Uterus (tissue), 2 donors: ENCODE data around the gene LMNB1.

Source experiments
- POLR2A ChIP-seq, 2 donors: fragments of 450-650 bp; IDR thresholded peaks; one replicate each; pipeline ENCODE4 v1.6.1; 2016; ENCODE audit warnings: antibody characterized with exemption in 2 of 2, mild to moderate bottlenecking in 1 of 2, moderate library complexity in 1 of 2
- TF ChIP-seq, protein P1 (sequence below), 4 experiments: fragments of 200-600 bp in 2 of 4; fragments of 450-650 bp in 2 of 4; sonication (generic) in 2 of 4; IDR thresholded peaks; one replicate each; pipeline ENCODE4 v1.5.1; 2016 to 2019; ENCODE audit warnings: antibody characterized with exemption in 4 of 4, mild to moderate bottlenecking in 2 of 4, moderate library complexity in 1 of 4

DNA sequence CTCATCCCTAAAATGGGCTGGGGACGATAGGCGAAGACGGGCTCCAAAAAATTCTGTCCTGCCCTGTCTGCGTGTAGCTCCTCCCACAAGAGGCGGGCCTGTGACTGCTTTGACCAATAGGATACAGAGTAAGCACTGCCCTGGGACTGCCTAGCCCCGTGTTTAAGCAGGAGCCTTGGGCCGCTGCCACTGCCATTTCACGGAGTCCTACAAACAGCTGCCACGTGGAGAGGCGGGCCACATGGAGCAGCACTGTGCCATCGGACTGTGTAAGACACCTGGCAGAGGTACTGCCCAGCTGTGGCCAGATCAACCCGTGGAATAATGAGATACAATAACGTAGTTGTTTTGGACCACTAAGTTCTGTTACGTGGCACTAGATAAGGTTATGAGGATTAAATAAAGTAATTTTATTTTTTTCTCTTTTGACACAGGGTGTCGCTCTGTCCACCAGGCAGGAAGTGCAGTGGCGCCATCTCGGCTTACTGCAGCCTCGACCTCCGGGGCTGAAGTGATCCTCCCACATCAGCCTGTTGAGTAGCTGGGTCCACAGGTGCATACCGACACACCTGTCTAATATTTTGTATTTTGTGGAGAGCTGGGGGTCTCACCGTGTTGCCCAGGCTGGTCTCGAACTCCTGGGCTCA is 87.2 kb downstream of the LMNB1 start:
- TF ChIP-seq POLR2A (IDR thresholded peaks at IDR 0.05): no peak
- TF ChIP-seq, protein P1, sequence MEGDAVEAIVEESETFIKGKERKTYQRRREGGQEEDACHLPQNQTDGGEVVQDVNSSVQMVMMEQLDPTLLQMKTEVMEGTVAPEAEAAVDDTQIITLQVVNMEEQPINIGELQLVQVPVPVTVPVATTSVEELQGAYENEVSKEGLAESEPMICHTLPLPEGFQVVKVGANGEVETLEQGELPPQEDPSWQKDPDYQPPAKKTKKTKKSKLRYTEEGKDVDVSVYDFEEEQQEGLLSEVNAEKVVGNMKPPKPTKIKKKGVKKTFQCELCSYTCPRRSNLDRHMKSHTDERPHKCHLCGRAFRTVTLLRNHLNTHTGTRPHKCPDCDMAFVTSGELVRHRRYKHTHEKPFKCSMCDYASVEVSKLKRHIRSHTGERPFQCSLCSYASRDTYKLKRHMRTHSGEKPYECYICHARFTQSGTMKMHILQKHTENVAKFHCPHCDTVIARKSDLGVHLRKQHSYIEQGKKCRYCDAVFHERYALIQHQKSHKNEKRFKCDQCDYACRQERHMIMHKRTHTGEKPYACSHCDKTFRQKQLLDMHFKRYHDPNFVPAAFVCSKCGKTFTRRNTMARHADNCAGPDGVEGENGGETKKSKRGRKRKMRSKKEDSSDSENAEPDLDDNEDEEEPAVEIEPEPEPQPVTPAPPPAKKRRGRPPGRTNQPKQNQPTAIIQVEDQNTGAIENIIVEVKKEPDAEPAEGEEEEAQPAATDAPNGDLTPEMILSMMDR (IDR thresholded peaks at IDR 0.05): no peak
